IMR-90 (cell line): Measurements from ENCODE around the gene GABPB2. TPM values are rescaled to one million over a fixed set of nuclear protein-coding genes. Genes with fewer than 3 reads are reported as not detected.

Experiments used
- ATAC-seq: fragments of 200-7000 bp; cut with Tn5 transposase; 2 replicates; pipeline ENCODE4 v1.9.1; 2020; ENCODE audit warnings: low read depth, mild to moderate bottlenecking, moderate library complexity
- BruUV-seq: library from RNA; stranded (reverse); fragments of 400-500 nt; replicated peaks from 2 replicates; lab custom pipeline; 2021; lab: Mats Ljungman, UMichigan
- CTCF ChIA-PET: fragments of 300-600 bp; formaldehyde crosslinking; extraction: SDS; loops from one replicate; lab custom pipeline; 2021; ENCODE audit warnings: antibody characterized with exemption; lab: Yijun Ruan, JAX
- POLR2A ChIA-PET: fragments of 300-600 bp; sonication (Branson Sonifier 250); formaldehyde crosslinking; loops from one replicate; lab custom pipeline; 2022; ENCODE audit warnings: antibody characterized with exemption; ENCODE audit not compliant: unreplicated experiment; lab: Charles Lee
- DNase-seq: peaks from one replicate; pipeline ENCODE4 v3.0.0; 2013
- H2AFZ ChIP-seq: replicated peaks from 2 replicates; pipeline ENCODE3; 2013; ENCODE audit warnings: low read length, mild to moderate bottlenecking; ENCODE audit not compliant: poor library complexity
- H2AK5ac ChIP-seq: 2 replicates; pipeline ENCODE4 v1.6.1; 2013; ENCODE audit warnings: low read depth, low read length, inconsistent platforms
- H2AK9ac ChIP-seq: replicated peaks from 2 replicates; pipeline ENCODE3; 2013; ENCODE audit warnings: mild to moderate bottlenecking, low read depth, low read length, moderate library complexity; ENCODE audit not compliant: poor library complexity
- H2BK120ac ChIP-seq: 2 replicates; pipeline ENCODE4 v1.6.1; 2013; ENCODE audit warnings: low read depth, low read length, inconsistent platforms
- H2BK15ac ChIP-seq: 3 replicates; pipeline ENCODE4 v1.6.1; 2013; ENCODE audit warnings: low read depth, low read length, inconsistent platforms
- H2BK20ac ChIP-seq: 2 replicates; pipeline ENCODE4 v1.6.1; 2013; ENCODE audit warnings: low read depth, mild to moderate bottlenecking, inconsistent platforms, low read length, moderate library complexity
- H2BK5ac ChIP-seq: 2 replicates; pipeline ENCODE4 v1.6.1; 2013; ENCODE audit warnings: mild to moderate bottlenecking, low read depth, low read length, inconsistent platforms; ENCODE audit not compliant: poor library complexity, severe bottlenecking
- H3K14ac ChIP-seq: replicated peaks from 2 replicates; pipeline ENCODE4 v1.6.1; 2013; ENCODE audit warnings: low read depth, low read length, inconsistent platforms
- H3K18ac ChIP-seq: 2 replicates; pipeline ENCODE4 v1.6.1; 2013; ENCODE audit warnings: low read depth, low read length, control low read depth
- H3K23ac ChIP-seq: 2 replicates; pipeline ENCODE4 v1.6.1; 2013; ENCODE audit warnings: low read depth, low read length, inconsistent platforms
- H3K27ac ChIP-seq: 2 replicates; pipeline ENCODE4 v1.5.1; 2013; ENCODE audit warnings: mild to moderate bottlenecking, control low read depth, low read length; ENCODE audit not compliant: insufficient read depth
- H3K27me3 ChIP-seq: 2 replicates; pipeline ENCODE4 v1.6.1; 2013; ENCODE audit warnings: low read length; ENCODE audit not compliant: control insufficient read depth, insufficient read depth
- H3K36me3 ChIP-seq: 2 replicates; pipeline ENCODE4 v1.6.1; 2013; ENCODE audit warnings: low read length, mixed read lengths; ENCODE audit not compliant: control insufficient read depth, insufficient read depth
- H3K4ac ChIP-seq: 2 replicates; pipeline ENCODE4 v1.6.1; 2013; ENCODE audit warnings: low read depth, low read length, inconsistent platforms
- H3K4me1 ChIP-seq: 2 replicates; pipeline ENCODE4 v1.6.1; 2013; ENCODE audit warnings: low read length, mixed read lengths; ENCODE audit not compliant: control insufficient read depth, insufficient read depth
- H3K4me2 ChIP-seq: 2 replicates; pipeline ENCODE4 v1.6.1; 2013; ENCODE audit warnings: low read depth, mild to moderate bottlenecking, control low read depth, low read length, moderate library complexity
- H3K4me3 ChIP-seq: 2 replicates; pipeline ENCODE4 v1.5.1; 2013; ENCODE audit warnings: low read depth, mild to moderate bottlenecking, control low read depth, low read length, moderate library complexity; ENCODE audit not compliant: insufficient read depth
- H3K56ac ChIP-seq: 2 replicates; pipeline ENCODE4 v1.6.1; 2013; ENCODE audit warnings: low read length, inconsistent platforms; ENCODE audit not compliant: insufficient read depth; ENCODE audit errors: extremely low read depth
- H3K79me1 ChIP-seq, 2 experiments: 2 replicates each; pipeline ENCODE4 v1.6.1; 2013; ENCODE audit warnings: low read length in 2 of 2, inconsistent platforms in 1 of 2, low read depth in 1 of 2
- H3K9ac ChIP-seq: 2 replicates; pipeline ENCODE4 v1.6.1; 2013; ENCODE audit warnings: low read depth, low read length, control low read depth
- H3K9me1 ChIP-seq: 2 replicates; pipeline ENCODE4 v1.6.1; 2013; ENCODE audit warnings: low read length, inconsistent platforms; ENCODE audit not compliant: insufficient read depth
- H3K9me3 ChIP-seq: 2 replicates; pipeline ENCODE4 v1.6.1; 2013; ENCODE audit warnings: low read length; ENCODE audit not compliant: control insufficient read depth, insufficient read depth
- H4K20me1 ChIP-seq: 2 replicates; pipeline ENCODE4 v1.6.1; 2013; ENCODE audit warnings: low read length, inconsistent platforms; ENCODE audit not compliant: insufficient read depth
- H4K5ac ChIP-seq: 2 replicates; pipeline ENCODE4 v1.6.1; 2013; ENCODE audit warnings: mild to moderate bottlenecking, low read depth, low read length, control low read depth
- H4K8ac ChIP-seq, 2 experiments: 2 replicates each; pipeline ENCODE4 v1.6.1; 2013; ENCODE audit warnings: low read depth in 2 of 2, low read length in 2 of 2, control low read depth in 1 of 2, inconsistent platforms in 1 of 2
- H4K91ac ChIP-seq: 2 replicates; pipeline ENCODE4 v1.6.1; 2013; ENCODE audit warnings: low read depth, low read length, inconsistent platforms; ENCODE audit not compliant: insufficient read depth
- CTCF ChIP-seq: conservative IDR thresholded peaks from 2 replicates; pipeline ENCODE4 v1.5.1; 2012; ENCODE audit warnings: mild to moderate bottlenecking, low read depth, low read length, improper control_type of control experiment
- ELK1 ChIP-seq: fragments of 150-350 bp; IDR thresholded peaks from 2 replicates; pipeline ENCODE4 v1.6.1; 2016; ENCODE audit warnings: low read depth, mild to moderate bottlenecking, low read length, moderate library complexity, borderline replicate concordance
- MAZ ChIP-seq: IDR thresholded peaks from 2 replicates; pipeline ENCODE4 v1.6.1; 2012; ENCODE audit warnings: low read depth, mild to moderate bottlenecking, low read length, improper control_type of control experiment, moderate library complexity, borderline replicate concordance
- MXI1 ChIP-seq: IDR thresholded peaks from 2 replicates; pipeline ENCODE4 v1.6.1; 2012; ENCODE audit warnings: low read depth, mild to moderate bottlenecking, low read length, moderate library complexity, borderline replicate concordance
- RAD21 ChIP-seq: IDR thresholded peaks from 2 replicates; pipeline ENCODE4 v1.6.1; 2012; ENCODE audit warnings: low read length, improper control_type of control experiment
- RCOR1 ChIP-seq: IDR thresholded peaks from 2 replicates; pipeline ENCODE4 v1.6.1; 2012; ENCODE audit warnings: mild to moderate bottlenecking, low read length, improper control_type of control experiment; ENCODE audit not compliant: insufficient replicate concordance
- USF2 ChIP-seq: fragments of 150-350 bp; IDR thresholded peaks from 2 replicates; pipeline ENCODE4 v1.6.1; 2017; ENCODE audit warnings: mild to moderate bottlenecking, antibody characterized with exemption, low read length, low read depth
- WGBS, 2 experiments: methylation state at CpG; one replicate each; pipeline versions ENCODE4 v1.1.5 to v1.1.7; 2013; ENCODE audit warnings: missing lambda C conversion rate in 2 of 2; ENCODE audit not compliant: insufficient read length in 1 of 2; ENCODE audit errors: extremely low coverage in 2 of 2; 5-methylcytosine and 5-hydroxymethylcytosine counted together
- dilution Hi-C: fragments of 300-500 bp; cut with HindIII; formaldehyde crosslinking; loops from one replicate; pipeline ENCODE4 v1.14.3; 2018; ENCODE audit warnings: low sequenced_read_pairs; ENCODE audit not compliant: unreplicated experiment
- in situ Hi-C: fragments of 300-500 bp; cut with MboI; formaldehyde crosslinking; loops from 3 replicates; pipeline ENCODE4 v1.14.3; 2019; ENCODE audit warnings: low sequenced_read_pairs, inconsistent platforms, mixed read lengths
- intact Hi-C: fragments of 100-400 bp; cut with micrococcal nuclease; formaldehyde crosslinking; loops from 2 replicates; pipeline ENCODE4 v1.10.0; 2022
- polyA plus RNA-seq, 3 experiments: library from polyadenylated mRNA; depleted of rRNA; stranded (reverse); fragments of >200 nt; gene quantifications; 2 replicates each; pipeline ENCODE4 v1.2.3, GENCODE V29; 2012; ENCODE audit warnings: low replicate concordance in 1 of 3
- total RNA-seq: library from RNA; depleted of rRNA; stranded (reverse); fragments of >200 nt; gene quantifications from 2 replicates; pipeline ENCODE4 v1.2.3, GENCODE V29; 2012

Gene GABPB2
- total and polyA plus RNA-seq, 2 of the 4 experiments (the other 2 are of a cell fraction), result 7.5 to 12.9 TPM

GRCh38 chr1:151147665-151148064 lies 77.1 kb downstream of the GABPB2 start:
- Histone ChIP-seq H3K4me2 (no peak overlapping the region), H3K9me1 (peaks cover 4% of the 10 kb centered on the region; the same call in 1 of the 2 replicates), H4K91ac (no peak overlapping the region), H2AK5ac (no peak overlapping the region), H2BK5ac (no peak overlapping the region), H3K27me3 (peaks cover 2% of the 10 kb centered on the region; the same call in 1 of the 2 replicates), H3K4me3 (no peak overlapping the region), H3K9me3 (no peaks in the 10 kb centered on the region), H3K4me1 (peaks cover 5% of the 10 kb centered on the region), H3K18ac (no peak overlapping the region), H3K27ac (no peak overlapping the region), H2AFZ (no peak overlapping the region), H3K4ac (no peak overlapping the region), H4K8ac (peak overlapping the region in 1 of 2 experiments; percentile 49; a peak in 1 of 4 replicates), H3K36me3 (no peaks in the 10 kb centered on the region), H2BK15ac (no peak overlapping the region), H3K14ac (no peak overlapping the region), H4K20me1 (peaks cover 5% of the 10 kb centered on the region; the same call in 1 of the 2 replicates), H2BK120ac (no peak overlapping the region), H3K56ac (no peak overlapping the region), H2AK9ac (no peak overlapping the region), H4K5ac (no peak overlapping the region), H3K9ac (no peak overlapping the region), H2BK20ac (no peak overlapping the region), H3K79me1 (peaks cover 0 to 6% of the 10 kb centered on the region in 2 experiments; a peak in 1 of 4 replicates), H3K23ac (no peak overlapping the region)
- dilution Hi-C loops, result no loop called here
- ChIA-PET CTCF (no interaction called here), POLR2A (no interaction called here)
- intact Hi-C loops, result loop anchor here (5.0 kb wide), 1 partner anchor 75 kb away; the partner anchor contains the start of gene GABPB2
- WGBS, 2 experiments, result no CpG with 5 or more reads among the region's 2 CpGs
- ATAC-seq (no peak), DNase-seq (no peak)
- TF ChIP-seq CTCF, result no peak
- no peak for TF ChIP-seq MAZ
- no peak for TF ChIP-seq ELK1
- no peak for TF ChIP-seq RAD21
- TF ChIP-seq RCOR1, result no peak
- no peak for TF ChIP-seq MXI1
- TF ChIP-seq USF2, result no peak
- in situ Hi-C loops, result no loop called here
- no TSS peak for BruUV-seq
